ENCODE results near the gene KLK15. TPM values are rescaled to one million over a fixed set of nuclear protein-coding genes. Genes with fewer than 3 reads are reported as not detected.

Gene KLK15
- polyA plus RNA-seq, 1 experiment: not detected

GRCh38 chr19:50808856-50809255 is 24.5 kb downstream of the KLK15 start:
- Histone ChIP-seq H3K9me3 (ENCODE audit: control insufficient read depth, insufficient read depth, low read length) (no peaks in the 10 kb centered on the region; the same call in 1 of the 2 replicates), H3K4me3 (ENCODE audit: low read depth, low read length) (no peak overlapping the region), H3K27me3 (ENCODE audit: control insufficient read depth, insufficient read depth, low read length) (no peaks in the 10 kb centered on the region), H3K27ac (ENCODE audit: low read depth, low read length) (no peak overlapping the region)
- no peak for DNase-seq (ENCODE audit: low read depth, low spot score)
- TF ChIP-seq CTCF (IDR thresholded peaks at IDR 0.05; ENCODE audit: low read depth, low read length): no peak
- ChIA-PET CTCF (no interaction called here), POLR2A (no interaction called here)

- ChIA-PET POLR2A (interaction anchor here (0.6 to 2.1 kb wide), 9 partner anchors 9 to 293 kb away, joined by 3 to 15 read pairs (median 6); partner anchors contain the start of gene JOSD2), CTCF (interaction anchor here (1.8 kb wide), 1 partner anchor 80 kb away, joined by 8 read pairs; no protein-coding TSS in a partner anchor)
- Histone ChIP-seq H3K27me3 (ENCODE audit: control insufficient read depth, insufficient read depth, low read length) (no peaks in the 10 kb centered on the region), H3K4me3 (ENCODE audit: low read depth, low read length) (peak overlapping the region; percentile 99), H3K27ac (ENCODE audit: low read depth, low read length) (peak overlapping the region; percentile 100), H3K9me3 (ENCODE audit: control insufficient read depth, insufficient read depth, low read length) (no peaks in the 10 kb centered on the region; the same call in 1 of the 2 replicates)
- no peak for TF ChIP-seq CTCF (IDR thresholded peaks at IDR 0.05; ENCODE audit: low read depth, low read length)
- DNase-seq (ENCODE audit: low read depth, low spot score): peak; percentile 98
Observed at GRCh38 chr19:50804420-50805272, 28.7 kb downstream of the KLK15 start.

GRCh38 chr19:50803633-50804419 is 29.5 kb downstream of the KLK15 start:
- H3K27ac ChIP-seq (ENCODE audit: low read depth, low read length): peak overlapping the region; percentile 100
- no peak for DNase-seq (ENCODE audit: low read depth, low spot score)
- no peaks in the 10 kb centered on the region for H3K27me3 ChIP-seq (ENCODE audit: control insufficient read depth, insufficient read depth, low read length)
- ChIA-PET CTCF (interaction anchor here (1.2 to 1.8 kb wide), 3 partner anchors 79 to 120 kb away, joined by 4 to 8 read pairs (median 7); no protein-coding TSS in a partner anchor), POLR2A (interaction anchor here (0.6 to 2.1 kb wide), 5 partner anchors 8 to 301 kb away, joined by 3 to 15 read pairs (median 8); no protein-coding TSS in a partner anchor)
- peak overlapping the region; percentile 99 for H3K4me3 ChIP-seq (ENCODE audit: low read depth, low read length)
- no peaks in the 10 kb centered on the region; the same call in 1 of the 2 replicates for H3K9me3 ChIP-seq (ENCODE audit: control insufficient read depth, insufficient read depth, low read length)
- TF ChIP-seq CTCF (IDR thresholded peaks at IDR 0.05; ENCODE audit: low read depth, low read length): no peak

- no peak for DNase-seq (ENCODE audit: low read depth, low spot score)
- H3K27ac ChIP-seq (ENCODE audit: low read depth, low read length): no peak overlapping the region
Observed at GRCh38 chr19:50801107-50801506, 32.3 kb downstream of the KLK15 start.

More at GRCh38 chr19:50801107-50801506, 32.3 kb downstream of the KLK15 start:
- Histone ChIP-seq H3K4me3 (ENCODE audit: low read depth, low read length) (no peak overlapping the region), H3K9me3 (ENCODE audit: control insufficient read depth, insufficient read depth, low read length) (no peaks in the 10 kb centered on the region; the same call in 1 of the 2 replicates), H3K27me3 (ENCODE audit: control insufficient read depth, insufficient read depth, low read length) (no peaks in the 10 kb centered on the region)
- TF ChIP-seq CTCF (IDR thresholded peaks at IDR 0.05; ENCODE audit: low read depth, low read length): no peak
- ChIA-PET CTCF (interaction anchor here (1.1 kb wide), 2 partner anchors 76 to 132 kb away, joined by 4 to 5 read pairs; no protein-coding TSS in a partner anchor), POLR2A (interaction anchor here (0.5 to 0.7 kb wide), 2 partner anchors 8 to 335 kb away, joined by 3 to 8 read pairs; no protein-coding TSS in a partner anchor)
